Peyer's patch (tissue), 4 donors: ENCODE measurements around the gene SCAI. TPM values are rescaled to one million over a fixed set of nuclear protein-coding genes. Genes with fewer than 3 reads are reported as not detected.
"Not testable (repeated sequence)": the region's sequence is repeated elsewhere in the genome, so short reads cannot be mapped to it uniquely, and the experiment has no call there.

ENCODE experiments used
- DNase-seq, 3 donors: peaks; one replicate each; pipeline ENCODE4 v3.0.0-alpha.2; 2017 to 2019
- H3K27ac ChIP-seq, 4 donors: fragments of 200-600 bp; sonication (generic); one replicate each; pipeline ENCODE4 v1.5.1; 2016 to 2019
- H3K27me3 ChIP-seq, 2 donors: fragments of 200-600 bp; sonication (generic); one replicate each; pipeline ENCODE4 v1.5.1; 2019
- H3K36me3 ChIP-seq, 3 donors: fragments of 200-600 bp; sonication (generic); one replicate each; pipeline ENCODE4 v1.5.1; 2016 to 2019
- H3K4me1 ChIP-seq, 4 donors: fragments of 200-600 bp; sonication (generic); one replicate each; pipeline ENCODE4 v1.5.1; 2016 to 2019
- H3K4me3 ChIP-seq, 4 donors: fragments of 200-600 bp; sonication (generic); 1 replicate in 3 of 4; 2 replicates in 1 of 4; pipeline ENCODE4 v1.5.1; 2016 to 2019; ENCODE audit warnings: mild to moderate bottlenecking in 1 of 4
- H3K9me3 ChIP-seq, 4 donors: fragments of 200-600 bp; sonication (generic); one replicate each; pipeline ENCODE4 v1.5.1; 2016 to 2019; ENCODE audit warnings: mild to moderate bottlenecking in 1 of 4
- POLR2A ChIP-seq, 2 donors: fragments of 450-650 bp; IDR thresholded peaks; one replicate each; pipeline ENCODE4 v1.5.1; 2017; ENCODE audit warnings: antibody characterized with exemption in 2 of 2, mild to moderate bottlenecking in 2 of 2, moderate library complexity in 2 of 2
- total RNA-seq, 4 donors: library from RNA; depleted of rRNA; stranded (reverse); fragments of >200 nt; gene quantifications; one replicate each; pipeline ENCODE4 v1.1.0, GENCODE V29; 2016
- TF ChIP-seq, protein P1 (sequence below), 6 experiments: fragments of 450-650 bp in 4 of 6; fragments of 200-600 bp in 2 of 6; sonication (generic) in 1 of 6; IDR thresholded peaks; one replicate each; pipeline ENCODE4 v1.5.1; 2017 to 2019; ENCODE audit warnings: antibody characterized with exemption in 6 of 6, mild to moderate bottlenecking in 3 of 6, moderate library complexity in 1 of 6

The SCAI gene
- total RNA-seq, 4 donors from 2014 or later: 8.7 to 32.2 (median 11.7) TPM

DNA sequence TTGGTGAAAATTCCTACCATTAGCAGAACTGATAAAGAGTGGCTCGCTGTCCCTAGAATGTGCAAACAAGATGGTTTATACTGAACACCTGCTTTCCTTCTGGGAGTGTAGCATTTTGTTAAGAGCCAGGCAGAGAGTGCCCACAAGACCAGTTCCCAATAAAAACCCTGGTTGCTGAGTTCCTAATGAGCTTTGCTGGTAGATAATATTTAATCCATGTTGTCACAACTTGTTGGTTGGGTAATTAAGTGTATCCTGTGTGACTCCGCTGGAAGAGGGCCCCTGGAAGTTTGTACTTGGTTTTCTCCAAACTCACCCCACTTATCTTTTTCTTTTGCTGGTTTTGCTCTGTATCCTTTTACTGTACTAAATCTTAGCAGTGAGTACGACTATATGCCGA, 162.9 kb downstream of the SCAI start:
- Histone ChIP-seq H3K9me3 (no peaks in the 10 kb centered on the region), H3K36me3 (no peaks in the 10 kb centered on the region), H3K4me3 (no peak overlapping the region), H3K27ac (no peak overlapping the region), H3K4me1 (no peaks in the 10 kb centered on the region), H3K27me3 (no peaks in the 10 kb centered on the region)
- TF ChIP-seq, protein P1, sequence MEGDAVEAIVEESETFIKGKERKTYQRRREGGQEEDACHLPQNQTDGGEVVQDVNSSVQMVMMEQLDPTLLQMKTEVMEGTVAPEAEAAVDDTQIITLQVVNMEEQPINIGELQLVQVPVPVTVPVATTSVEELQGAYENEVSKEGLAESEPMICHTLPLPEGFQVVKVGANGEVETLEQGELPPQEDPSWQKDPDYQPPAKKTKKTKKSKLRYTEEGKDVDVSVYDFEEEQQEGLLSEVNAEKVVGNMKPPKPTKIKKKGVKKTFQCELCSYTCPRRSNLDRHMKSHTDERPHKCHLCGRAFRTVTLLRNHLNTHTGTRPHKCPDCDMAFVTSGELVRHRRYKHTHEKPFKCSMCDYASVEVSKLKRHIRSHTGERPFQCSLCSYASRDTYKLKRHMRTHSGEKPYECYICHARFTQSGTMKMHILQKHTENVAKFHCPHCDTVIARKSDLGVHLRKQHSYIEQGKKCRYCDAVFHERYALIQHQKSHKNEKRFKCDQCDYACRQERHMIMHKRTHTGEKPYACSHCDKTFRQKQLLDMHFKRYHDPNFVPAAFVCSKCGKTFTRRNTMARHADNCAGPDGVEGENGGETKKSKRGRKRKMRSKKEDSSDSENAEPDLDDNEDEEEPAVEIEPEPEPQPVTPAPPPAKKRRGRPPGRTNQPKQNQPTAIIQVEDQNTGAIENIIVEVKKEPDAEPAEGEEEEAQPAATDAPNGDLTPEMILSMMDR (IDR thresholded peaks at IDR 0.05): no peak
- TF ChIP-seq POLR2A (IDR thresholded peaks at IDR 0.05): no peak
- no peak for DNase-seq

DNA sequence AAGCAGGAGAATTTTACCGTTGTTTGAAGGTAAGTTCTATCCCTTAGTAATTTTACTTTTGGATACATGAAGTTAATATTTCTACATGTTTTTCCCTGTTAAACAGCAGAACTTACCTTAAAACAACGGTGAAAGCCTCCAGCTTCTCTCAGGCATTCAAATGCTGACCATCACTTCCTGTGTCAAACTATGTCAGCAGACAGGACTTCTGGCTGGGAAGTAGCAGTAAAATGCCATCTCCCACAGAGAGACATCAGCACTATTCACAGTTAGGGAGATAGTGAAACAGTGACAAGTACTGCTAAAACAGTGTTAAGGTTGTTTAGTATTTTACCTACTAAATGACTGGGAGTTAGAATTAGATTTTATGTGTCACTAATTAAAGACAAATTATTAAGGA, 168.2 kb downstream of the SCAI start:
- no peaks in the 10 kb centered on the region for H3K9me3 ChIP-seq
- H3K27me3 ChIP-seq: no peaks in the 10 kb centered on the region
- H3K4me3 ChIP-seq: no peak overlapping the region
- TF ChIP-seq POLR2A (IDR thresholded peaks at IDR 0.05): no peak
- TF ChIP-seq, protein P1 (IDR thresholded peaks at IDR 0.05): no peak
- peaks cover 0 to 11% (median 0%) of the 10 kb centered on the region in 3 donors for H3K36me3 ChIP-seq
- H3K4me1 ChIP-seq: no peaks in the 10 kb centered on the region
- no peak for DNase-seq
- H3K27ac ChIP-seq: no peak overlapping the region

DNA sequence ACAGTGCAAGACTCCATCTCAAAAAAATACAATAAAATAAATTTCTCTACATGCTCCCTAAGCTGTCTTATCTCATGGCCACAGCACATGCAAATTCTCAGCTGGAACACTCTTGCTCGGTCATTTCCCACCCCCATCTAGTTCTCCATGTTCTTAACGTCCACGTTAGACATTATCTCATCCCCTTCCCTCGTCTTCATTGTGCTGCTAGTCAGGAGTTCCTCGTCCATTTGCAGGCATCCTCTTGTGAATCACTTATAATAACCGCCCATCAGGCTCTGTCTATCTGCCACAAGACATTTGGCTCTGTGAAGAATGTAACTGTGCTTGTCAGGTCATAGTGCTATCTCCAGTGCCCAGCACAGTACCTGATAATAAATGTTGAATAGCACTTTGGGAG, 169.5 kb downstream of the SCAI start:
- Histone ChIP-seq H3K4me1 (no peaks in the 10 kb centered on the region), H3K36me3 (peaks cover 0 to 11% (median 0%) of the 10 kb centered on the region in 3 donors), H3K27me3 (no peaks in the 10 kb centered on the region), H3K4me3 (no peak overlapping the region), H3K9me3 (no peaks in the 10 kb centered on the region), H3K27ac (no peak overlapping the region)
- TF ChIP-seq, protein P1 (IDR thresholded peaks at IDR 0.05): no peak
- DNase-seq: no peak

DNA sequence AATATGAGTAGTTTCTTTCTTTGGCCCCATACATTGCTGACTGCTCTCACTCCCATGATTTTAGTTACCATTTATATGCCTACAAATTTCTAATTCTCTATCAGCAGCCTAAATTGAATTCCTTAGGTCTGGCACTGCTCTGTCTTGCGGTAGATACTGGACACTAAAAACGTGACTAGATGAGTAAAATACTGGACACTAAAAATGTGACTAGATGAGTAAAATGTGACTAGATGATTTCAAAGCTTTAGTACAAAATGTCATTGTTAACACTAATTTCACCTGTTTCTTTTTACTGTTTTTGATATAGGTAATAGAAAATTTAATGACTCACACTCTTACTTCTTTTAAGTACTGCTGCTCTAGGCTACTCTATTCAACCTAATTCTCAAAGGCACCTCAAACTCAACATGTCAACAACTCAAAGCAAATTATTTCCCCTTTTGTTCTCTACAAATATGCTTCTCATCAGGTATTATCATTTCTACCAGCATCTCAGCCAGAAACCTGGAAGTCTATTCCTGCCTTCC, 171.0 kb downstream of the SCAI start:
- Histone ChIP-seq H3K9me3 (no peaks in the 10 kb centered on the region), H3K36me3 (peaks cover 0 to 11% (median 0%) of the 10 kb centered on the region in 3 donors), H3K27ac (no peak overlapping the region), H3K27me3 (no peaks in the 10 kb centered on the region), H3K4me3 (no peak overlapping the region), H3K4me1 (no peaks in the 10 kb centered on the region)
- DNase-seq: no peak
- TF ChIP-seq POLR2A (IDR thresholded peaks at IDR 0.05): no peak
- TF ChIP-seq, protein P1 (IDR thresholded peaks at IDR 0.05): no peak

DNA sequence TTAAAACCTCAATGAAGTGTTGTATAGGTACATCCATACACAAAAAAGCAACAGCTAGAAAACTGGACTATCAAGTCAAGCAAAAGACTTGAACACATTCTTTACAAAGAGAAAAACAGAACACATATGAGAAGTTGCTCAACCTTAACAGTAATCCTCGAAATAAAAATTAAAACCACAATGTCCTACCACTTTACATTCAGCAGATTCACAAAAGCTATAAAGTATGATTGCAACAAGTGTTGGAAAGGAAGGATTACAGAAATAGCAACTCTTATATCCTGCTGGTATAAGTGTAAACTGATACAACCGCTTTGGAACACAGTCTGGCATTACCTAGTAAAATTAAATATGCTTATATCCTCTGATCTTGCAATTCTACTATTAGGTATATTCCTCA, 173.9 kb downstream of the SCAI start:
- Histone ChIP-seq H3K36me3 (peaks cover 0 to 8% (median 0%) of the 10 kb centered on the region in 3 donors), H3K27me3 (no peaks in the 10 kb centered on the region), H3K27ac (no peak overlapping the region), H3K9me3 (no peaks in the 10 kb centered on the region), H3K4me3 (no peak overlapping the region), H3K4me1 (no peaks in the 10 kb centered on the region)
- DNase-seq: no peak
- no peak for TF ChIP-seq POLR2A (IDR thresholded peaks at IDR 0.05)
- TF ChIP-seq, protein P1 (IDR thresholded peaks at IDR 0.05): no peak

DNA sequence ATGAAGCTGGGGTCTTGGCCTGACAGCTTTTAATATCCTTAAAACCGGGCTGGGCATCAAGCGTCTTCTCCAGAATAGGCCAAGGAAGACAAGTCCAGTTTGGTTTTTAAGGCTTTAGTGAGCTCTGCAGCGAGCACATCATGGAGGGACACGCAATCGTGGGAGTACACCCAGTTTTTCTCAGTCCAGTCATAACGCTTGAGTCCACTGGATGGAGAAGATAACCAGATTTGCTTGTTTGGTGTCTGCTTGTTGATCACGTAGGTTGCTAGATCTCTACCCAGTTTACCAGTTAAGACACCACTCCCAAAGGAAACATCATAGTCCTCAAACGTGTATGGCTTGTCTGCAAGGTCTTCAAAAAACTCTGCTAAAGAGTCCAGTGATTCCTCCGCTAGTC, 175.1 kb downstream of the SCAI start:
- TF ChIP-seq POLR2A (IDR thresholded peaks at IDR 0.05): no peak
- TF ChIP-seq, protein P1 (IDR thresholded peaks at IDR 0.05): no peak

DNA sequence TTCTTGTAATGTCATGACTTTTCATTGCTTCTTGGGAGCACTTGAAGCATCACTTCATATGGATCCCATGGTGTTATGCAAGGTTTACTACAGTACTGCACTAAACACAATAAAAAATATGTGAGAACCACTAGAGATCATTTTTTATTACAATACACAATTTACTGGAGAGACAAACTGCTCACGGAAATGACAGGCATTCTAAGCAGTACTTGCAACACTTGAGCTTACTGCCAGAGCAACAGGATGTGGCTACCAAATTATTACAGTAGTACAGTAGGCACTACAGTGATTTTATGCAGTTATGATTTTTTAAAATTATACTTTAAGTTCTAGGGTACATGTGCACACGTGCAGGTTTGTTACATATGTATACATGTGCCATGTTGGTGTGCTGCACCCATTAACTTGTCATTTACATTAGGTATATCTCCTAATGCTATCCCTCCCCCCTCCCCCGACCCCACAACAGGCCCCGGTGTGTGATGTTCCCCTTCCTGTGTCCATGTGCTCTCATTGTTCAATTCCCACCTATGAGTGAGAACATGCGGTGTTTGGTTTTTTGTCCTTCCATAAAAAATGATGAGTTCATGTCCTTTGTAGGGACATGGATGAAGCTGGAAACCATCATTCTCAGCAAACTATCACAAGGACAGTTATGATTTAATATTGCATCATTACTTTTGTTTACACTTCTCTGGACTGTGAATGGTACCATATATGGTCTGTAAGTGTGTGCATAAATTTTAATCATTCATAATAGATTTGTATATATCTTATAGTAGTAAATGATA, 177.4 kb downstream of the SCAI start:
- H3K27me3 ChIP-seq, H3K4me3 ChIP-seq, H3K9me3 ChIP-seq, H3K27ac ChIP-seq, H3K36me3 ChIP-seq, H3K4me1 ChIP-seq, DNase-seq: not testable (repeated sequence)

More for the DNA sequence above, 175.1 kb downstream of the SCAI start:
- H3K36me3 ChIP-seq: no peaks in the 10 kb centered on the region
- no peak overlapping the region for H3K27ac ChIP-seq
- DNase-seq: no peak
- H3K4me3 ChIP-seq: no peak overlapping the region
- no peaks in the 10 kb centered on the region for H3K4me1 ChIP-seq
- no peaks in the 10 kb centered on the region for H3K27me3 ChIP-seq
- H3K9me3 ChIP-seq: no peaks in the 10 kb centered on the region
